Ammon's horn (tissue), 1 donor: ENCODE data around the gene CEP83.
A peak's percentile ranks its signal among the peaks of the same experiment; 100 is the strongest.
"Not testable (repeated sequence)": the region's sequence is repeated elsewhere in the genome, so short reads cannot be mapped to it uniquely, and the experiment has no call there.

ENCODE experiments used
- DNase-seq: peaks from one replicate; pipeline ENCODE4 v3.0.0-alpha.2; 2016; ENCODE audit warnings: low spot score

Gene CEP83, protein sequence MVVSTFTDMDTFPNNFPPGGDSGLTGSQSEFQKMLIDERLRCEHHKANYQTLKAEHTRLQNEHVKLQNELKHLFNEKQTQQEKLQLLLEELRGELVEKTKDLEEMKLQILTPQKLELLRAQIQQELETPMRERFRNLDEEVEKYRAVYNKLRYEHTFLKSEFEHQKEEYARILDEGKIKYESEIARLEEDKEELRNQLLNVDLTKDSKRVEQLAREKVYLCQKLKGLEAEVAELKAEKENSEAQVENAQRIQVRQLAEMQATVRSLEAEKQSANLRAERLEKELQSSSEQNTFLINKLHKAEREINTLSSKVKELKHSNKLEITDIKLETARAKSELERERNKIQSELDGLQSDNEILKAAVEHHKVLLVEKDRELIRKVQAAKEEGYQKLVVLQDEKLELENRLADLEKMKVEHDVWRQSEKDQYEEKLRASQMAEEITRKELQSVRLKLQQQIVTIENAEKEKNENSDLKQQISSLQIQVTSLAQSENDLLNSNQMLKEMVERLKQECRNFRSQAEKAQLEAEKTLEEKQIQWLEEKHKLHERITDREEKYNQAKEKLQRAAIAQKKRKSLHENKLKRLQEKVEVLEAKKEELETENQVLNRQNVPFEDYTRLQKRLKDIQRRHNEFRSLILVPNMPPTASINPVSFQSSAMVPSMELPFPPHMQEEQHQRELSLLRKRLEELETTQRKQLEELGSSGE

GRCh38 chr12:94459728-94460615 is at the start of gene CEP83:
CEP83 (minus strand) TSS chr12:94459867; CDS start chr12:94412490, 47,377 bp downstream.
- peak; percentile 99 for DNase-seq

- no peak for DNase-seq
These were observed 49.6 kb upstream of the CEP83 start for GRCh38 chr12:94509317-94509716.

DNA sequence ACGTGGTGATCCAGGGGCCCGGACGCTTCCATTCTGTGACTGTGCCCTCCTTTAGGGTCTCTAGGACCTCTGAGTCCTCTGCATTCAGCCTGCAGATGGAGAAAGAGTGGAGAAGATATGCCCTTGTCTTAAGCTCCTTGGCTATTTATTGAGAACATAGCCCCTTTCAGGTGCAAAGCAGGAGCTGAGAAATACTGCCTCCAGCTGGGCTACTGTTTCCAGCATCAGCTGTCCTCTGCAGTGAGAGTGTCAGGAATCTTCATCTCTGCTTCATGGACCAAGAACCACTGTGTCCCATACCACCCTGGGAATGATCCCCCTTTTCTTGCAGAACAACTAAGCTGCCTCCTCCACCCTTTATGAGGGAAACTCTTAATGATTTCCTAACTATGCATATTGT is 47.8 kb upstream of the CEP83 start:
- no peak for DNase-seq

- no peak for DNase-seq
These were observed 44.7 kb upstream of the CEP83 start for GRCh38 chr12:94504386-94504785.

- DNase-seq, result no peak
These were observed 44.0 kb upstream of the CEP83 start for GRCh38 chr12:94503619-94504018.

DNA sequence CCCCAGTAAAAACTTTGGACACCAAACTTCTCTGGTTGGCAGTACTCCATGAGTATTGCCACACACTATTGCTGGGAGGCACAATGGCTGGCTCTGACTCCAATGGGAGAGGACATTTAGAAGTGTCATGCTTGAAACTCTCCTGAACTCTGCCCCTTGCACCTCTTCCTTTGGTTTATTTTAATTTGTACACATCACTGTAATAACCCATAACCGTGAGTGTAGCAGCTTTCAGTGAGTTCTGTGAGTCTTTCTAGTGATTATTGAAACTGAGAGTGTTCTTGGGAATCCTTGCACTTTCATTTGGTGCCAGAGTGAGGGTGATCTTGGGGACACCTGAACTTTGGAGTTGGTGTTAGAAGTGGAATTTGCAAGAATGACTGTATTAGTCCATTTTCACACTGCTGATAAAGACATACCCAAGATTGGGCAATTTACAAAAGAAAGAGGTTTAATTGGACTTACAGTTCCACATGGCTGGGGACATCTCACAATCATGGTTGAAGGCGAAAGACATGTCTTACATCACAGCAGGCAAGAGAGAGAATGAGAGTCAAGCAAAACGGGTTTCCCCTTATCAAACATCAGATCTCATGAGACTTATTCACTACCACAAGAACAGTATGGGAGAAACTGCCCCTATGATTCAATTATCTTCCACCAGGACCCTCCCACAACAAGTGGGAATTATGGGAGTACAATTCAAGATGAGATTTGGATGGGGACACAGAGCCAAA is 41.3 kb upstream of the CEP83 start:
- no peak for DNase-seq

DNA sequence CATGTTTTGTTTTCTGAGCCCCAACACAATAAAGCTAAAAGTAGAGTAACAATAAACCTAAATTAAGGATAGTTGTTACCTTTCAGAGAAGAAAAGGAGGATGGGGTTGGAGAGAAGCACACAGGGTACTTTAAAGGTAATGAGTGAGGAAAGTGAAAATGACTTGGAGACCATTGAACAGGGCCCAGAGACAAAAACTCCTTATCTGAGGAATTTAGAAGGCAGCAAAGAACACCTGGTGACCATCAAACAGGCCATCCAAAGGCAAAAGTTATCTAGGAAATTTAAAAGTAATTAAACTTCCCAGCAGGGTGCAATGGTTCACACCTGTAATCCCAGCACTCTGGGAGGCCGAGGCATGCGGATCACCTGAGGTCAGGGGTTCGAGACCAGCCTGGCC is 39.0 kb upstream of the CEP83 start:
- no peak for DNase-seq

DNA sequence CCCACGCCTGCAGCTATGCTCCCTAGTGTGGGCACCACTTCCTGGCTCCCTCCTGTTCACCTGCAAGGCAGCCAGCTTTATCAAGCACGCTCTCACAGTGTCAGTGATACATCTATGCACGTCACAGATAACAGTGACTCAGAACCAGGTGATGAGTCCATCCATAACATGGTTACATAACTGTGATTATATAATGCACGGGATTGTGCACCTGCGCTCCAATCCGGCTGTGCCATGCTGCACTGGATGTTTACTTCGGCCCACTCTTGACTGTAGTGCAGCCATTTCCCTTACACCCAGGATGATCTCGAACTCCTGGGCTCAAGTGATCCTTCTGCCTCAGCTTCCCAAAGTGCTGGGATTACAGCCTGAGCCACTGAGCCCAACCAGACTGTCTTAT is 38.4 kb upstream of the CEP83 start:
- no peak for DNase-seq

DNA sequence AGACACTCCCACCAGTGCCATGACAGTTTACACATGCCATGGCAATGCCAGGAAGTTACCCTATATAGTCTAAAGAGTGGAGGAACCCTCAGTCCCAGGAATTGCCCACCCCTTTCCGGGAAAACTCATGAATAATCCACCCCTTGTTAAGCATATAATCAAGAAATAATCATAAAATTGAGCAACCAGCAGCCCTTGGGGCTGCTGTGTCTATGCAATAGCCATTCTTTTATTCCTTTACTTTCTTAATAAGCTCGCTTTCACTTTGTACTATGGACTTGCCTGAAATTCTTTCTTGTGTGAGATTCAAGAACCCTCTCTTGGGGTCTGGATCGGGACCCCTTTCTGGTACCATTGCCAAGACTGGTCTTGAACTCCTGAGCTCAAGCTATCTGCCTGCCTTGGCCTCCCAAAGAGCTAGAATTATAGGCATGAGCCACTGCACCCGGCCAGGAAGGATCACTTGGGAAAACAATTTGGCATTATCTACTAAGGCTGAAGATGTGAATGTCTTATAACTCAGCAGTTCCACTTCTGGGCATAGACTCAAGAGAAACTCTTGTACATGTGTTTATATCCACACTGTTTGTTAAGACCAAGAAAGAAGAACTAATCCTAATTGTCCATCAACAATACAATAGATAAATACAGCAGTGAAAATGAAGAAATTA is 35.9 kb upstream of the CEP83 start:
- no peak for DNase-seq

GRCh38 chr12:94491489-94491888 is 31.8 kb upstream of the CEP83 start:
- DNase-seq, result no peak

GRCh38 chr12:94488463-94488862 is 28.8 kb upstream of the CEP83 start:
- peak; percentile 34 for DNase-seq

- no peak for DNase-seq
These were observed 22.1 kb upstream of the CEP83 start for GRCh38 chr12:94481734-94482133.

GRCh38 chr12:94469522-94469921 is 9.9 kb upstream of the CEP83 start:
- no peak for DNase-seq

DNA sequence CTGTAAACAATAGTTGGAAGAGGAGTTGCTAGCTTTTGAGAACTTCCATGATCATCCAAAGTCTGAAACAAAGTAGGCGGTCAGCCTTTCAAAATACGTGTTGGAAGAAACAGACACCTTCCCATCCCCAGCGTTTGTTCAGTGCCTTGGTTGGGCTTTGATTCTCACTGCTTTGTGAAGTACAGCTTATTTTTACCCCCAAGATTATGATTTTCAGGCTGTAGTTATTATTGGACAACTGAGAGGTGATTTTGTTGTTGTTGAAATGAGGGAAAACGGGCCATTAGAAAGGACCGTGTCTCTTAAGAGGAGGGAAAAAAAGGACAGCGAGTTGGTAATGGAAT is 921 bp upstream of the CEP83 start:
- DNase-seq, result no peak

- DNase-seq, result no peak
These were observed 565 bp downstream of the CEP83 start for GRCh38 chr12:94458877-94459727.

- no peak for DNase-seq
These were observed 2.4 kb downstream of the CEP83 start for GRCh38 chr12:94457311-94457710.

- not testable (repeated sequence) for DNase-seq
These were observed 5.3 kb downstream of the CEP83 start for GRCh38 chr12:94454318-94454717.

DNA sequence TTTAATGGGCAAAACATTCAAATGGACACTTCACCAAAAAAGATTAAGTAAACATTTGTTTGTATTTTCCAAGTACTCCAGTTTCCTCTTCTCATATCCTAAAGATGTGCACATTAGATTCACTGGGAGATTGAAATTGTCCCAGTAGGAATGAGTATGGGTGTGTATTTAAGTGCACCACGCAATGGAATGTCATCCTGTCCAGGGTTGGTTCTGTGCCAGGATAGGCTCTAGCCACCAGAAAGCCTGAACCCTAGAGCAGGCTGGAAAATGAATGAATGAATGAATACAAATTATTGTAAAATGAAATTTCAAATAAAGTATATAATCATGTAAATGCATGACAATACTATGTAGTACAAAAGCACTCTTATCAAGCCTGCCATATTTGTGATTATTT is 14.0 kb downstream of the CEP83 start:
- DNase-seq, result no peak

GRCh38 chr12:94437303-94437702 is 22.4 kb downstream of the CEP83 start:
- DNase-seq, result no peak

DNA sequence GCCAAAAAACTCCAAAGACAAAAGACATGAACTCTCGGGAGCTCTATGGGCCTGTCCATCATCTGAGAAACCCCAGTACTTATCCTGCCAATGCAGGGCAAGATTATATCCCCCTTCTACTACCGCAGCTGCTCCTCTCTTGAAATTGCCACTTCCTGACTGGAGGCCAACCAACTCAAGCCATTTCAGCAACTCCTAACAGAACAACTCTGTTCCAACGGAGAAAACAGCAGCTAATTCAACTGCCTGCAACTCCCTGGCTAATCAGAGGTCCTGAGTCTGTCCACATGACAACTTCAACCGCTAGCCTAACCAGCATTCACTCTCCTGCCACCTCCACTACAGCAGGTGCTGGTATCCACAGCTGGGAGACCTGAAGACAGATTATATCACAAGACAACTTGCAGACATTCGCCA is 24.1 kb downstream of the CEP83 start:
- DNase-seq, result peak; percentile 33
